Ishikawa (cell line): ENCODE results near the gene FBXO21.

Experiments used
- RAD21 ChIP-seq: IDR thresholded peaks from 2 replicates; pipeline ENCODE4 v1.6.1; 2012; ENCODE audit warnings: low read depth
- TAF1 ChIP-seq: IDR thresholded peaks from 2 replicates; pipeline ENCODE4 v1.6.1; 2012; ENCODE audit warnings: low read depth, mild to moderate bottlenecking
- YY1 ChIP-seq: IDR thresholded peaks from 2 replicates; pipeline ENCODE4 v1.6.1; 2012; ENCODE audit warnings: low read depth
- TF ChIP-seq, protein P1 (sequence below): IDR thresholded peaks from 2 replicates; pipeline ENCODE4 v1.6.1; 2012; ENCODE audit warnings: low read depth, mild to moderate bottlenecking
- TF ChIP-seq, protein P2 (sequence below): IDR thresholded peaks from 2 replicates; pipeline ENCODE4 v1.6.1; 2012

DNA sequence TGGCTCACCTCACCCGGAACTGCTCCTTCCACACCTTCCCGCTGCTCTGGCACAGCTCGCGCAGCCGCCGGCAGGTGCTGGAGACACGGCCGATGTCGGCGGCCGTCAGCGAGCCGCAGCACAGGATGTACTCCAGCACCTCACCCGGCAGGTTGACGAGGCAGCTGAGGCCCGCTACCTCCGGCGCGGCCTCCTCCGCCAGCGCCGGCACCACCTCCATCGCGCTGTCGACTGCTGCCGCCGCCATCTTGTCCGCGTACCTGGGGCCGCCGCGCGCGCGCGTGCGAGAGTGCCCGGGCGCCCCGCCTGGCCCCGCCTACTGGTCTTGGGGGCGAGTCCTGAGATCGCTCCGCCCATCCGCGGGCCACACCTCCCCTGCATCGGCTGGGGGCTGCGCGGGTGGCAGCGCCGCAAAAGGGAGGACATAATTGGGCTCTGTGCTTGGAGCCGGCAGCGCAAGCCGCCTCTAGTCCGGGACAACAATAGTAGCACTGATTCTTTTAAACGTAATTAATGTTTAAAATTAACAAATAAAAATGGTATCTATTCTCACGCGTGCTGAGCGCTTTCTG, at the start of gene FBXO21:
- TF ChIP-seq RAD21 (no peak), YY1 (peak; percentile 97), TAF1 (peak; percentile 98)
- TF ChIP-seq, protein P1, sequence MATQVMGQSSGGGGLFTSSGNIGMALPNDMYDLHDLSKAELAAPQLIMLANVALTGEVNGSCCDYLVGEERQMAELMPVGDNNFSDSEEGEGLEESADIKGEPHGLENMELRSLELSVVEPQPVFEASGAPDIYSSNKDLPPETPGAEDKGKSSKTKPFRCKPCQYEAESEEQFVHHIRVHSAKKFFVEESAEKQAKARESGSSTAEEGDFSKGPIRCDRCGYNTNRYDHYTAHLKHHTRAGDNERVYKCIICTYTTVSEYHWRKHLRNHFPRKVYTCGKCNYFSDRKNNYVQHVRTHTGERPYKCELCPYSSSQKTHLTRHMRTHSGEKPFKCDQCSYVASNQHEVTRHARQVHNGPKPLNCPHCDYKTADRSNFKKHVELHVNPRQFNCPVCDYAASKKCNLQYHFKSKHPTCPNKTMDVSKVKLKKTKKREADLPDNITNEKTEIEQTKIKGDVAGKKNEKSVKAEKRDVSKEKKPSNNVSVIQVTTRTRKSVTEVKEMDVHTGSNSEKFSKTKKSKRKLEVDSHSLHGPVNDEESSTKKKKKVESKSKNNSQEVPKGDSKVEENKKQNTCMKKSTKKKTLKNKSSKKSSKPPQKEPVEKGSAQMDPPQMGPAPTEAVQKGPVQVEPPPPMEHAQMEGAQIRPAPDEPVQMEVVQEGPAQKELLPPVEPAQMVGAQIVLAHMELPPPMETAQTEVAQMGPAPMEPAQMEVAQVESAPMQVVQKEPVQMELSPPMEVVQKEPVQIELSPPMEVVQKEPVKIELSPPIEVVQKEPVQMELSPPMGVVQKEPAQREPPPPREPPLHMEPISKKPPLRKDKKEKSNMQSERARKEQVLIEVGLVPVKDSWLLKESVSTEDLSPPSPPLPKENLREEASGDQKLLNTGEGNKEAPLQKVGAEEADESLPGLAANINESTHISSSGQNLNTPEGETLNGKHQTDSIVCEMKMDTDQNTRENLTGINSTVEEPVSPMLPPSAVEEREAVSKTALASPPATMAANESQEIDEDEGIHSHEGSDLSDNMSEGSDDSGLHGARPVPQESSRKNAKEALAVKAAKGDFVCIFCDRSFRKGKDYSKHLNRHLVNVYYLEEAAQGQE = no peak
- TF ChIP-seq, protein P2, sequence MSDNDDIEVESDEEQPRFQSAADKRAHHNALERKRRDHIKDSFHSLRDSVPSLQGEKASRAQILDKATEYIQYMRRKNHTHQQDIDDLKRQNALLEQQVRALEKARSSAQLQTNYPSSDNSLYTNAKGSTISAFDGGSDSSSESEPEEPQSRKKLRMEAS = peak; percentile 51
